Natural killer cell (primary cell): Measurements from ENCODE around the gene PNP. TPM values are rescaled to one million over a fixed set of nuclear protein-coding genes. Genes with fewer than 3 reads are reported as not detected.

Experiments used
- ATAC-seq, 3 donors: fragments of 150-1000 bp in 2 of 3; fragments of 200-7000 bp in 1 of 3; cut with Tn5 transposase; 1 replicate in 1 of 3; 2 replicates in 2 of 3; pipeline ENCODE4 v1.10.0; 2021; ENCODE audit warnings: mild to moderate bottlenecking in 2 of 3, moderate library complexity in 2 of 3
- DNase-seq, 2 donors: peaks; one replicate each; pipeline versions ENCODE4 v3.0.0 to v3.0.0-alpha.2; 2013 to 2021; ENCODE audit warnings: mixed read lengths in 1 of 2
- H3K27ac ChIP-seq: one replicate; pipeline ENCODE4 v1.5.1; 2013; ENCODE audit warnings: mild to moderate bottlenecking, low read length
- H3K27me3 ChIP-seq: one replicate; pipeline ENCODE4 v1.6.1; 2013; ENCODE audit warnings: low read length; ENCODE audit not compliant: control insufficient read depth, insufficient read depth
- H3K36me3 ChIP-seq: one replicate; pipeline ENCODE4 v1.6.1; 2013; ENCODE audit warnings: low read length; ENCODE audit not compliant: control insufficient read depth, insufficient read depth
- H3K4me1 ChIP-seq: one replicate; pipeline ENCODE4 v1.6.1; 2013; ENCODE audit warnings: low read length; ENCODE audit not compliant: control insufficient read depth, insufficient read depth
- H3K4me3 ChIP-seq: one replicate; pipeline ENCODE4 v1.5.1; 2013; ENCODE audit warnings: low read length
- H3K9me3 ChIP-seq: one replicate; pipeline ENCODE4 v1.6.1; 2013; ENCODE audit warnings: low read length; ENCODE audit not compliant: control insufficient read depth, insufficient read depth
- H3K27ac Mint-ChIP-seq, 2 donors: one replicate each; pipeline ENCODE4 v1.8.0; 2022; ENCODE audit warnings: mild to moderate bottlenecking in 2 of 2, mixed read lengths in 2 of 2, moderate library complexity in 1 of 2
- H3K27me3 Mint-ChIP-seq, 2 donors: one replicate each; pipeline ENCODE4 v1.8.0; 2022; ENCODE audit warnings: low read depth in 2 of 2, mixed read lengths in 2 of 2
- H3K36me3 Mint-ChIP-seq: one replicate; pipeline ENCODE4 v1.8.0; 2022; ENCODE audit warnings: mixed read lengths
- H3K4me1 Mint-ChIP-seq, 2 donors: one replicate each; pipeline ENCODE4 v1.8.0; 2022; ENCODE audit warnings: mixed read lengths in 2 of 2
- H3K4me3 Mint-ChIP-seq: one replicate; pipeline ENCODE4 v1.8.0; 2022; ENCODE audit warnings: mild to moderate bottlenecking, moderate library complexity, mixed read lengths
- H3K9me3 Mint-ChIP-seq, 2 donors: one replicate each; pipeline ENCODE4 v1.8.0; 2022; ENCODE audit warnings: mixed read lengths in 2 of 2
- WGBS: methylation state at CpG from one replicate; pipeline ENCODE4 v1.1.7; 2013; ENCODE audit warnings: missing lambda C conversion rate; ENCODE audit not compliant: insufficient coverage; 5-methylcytosine and 5-hydroxymethylcytosine counted together
- intact Hi-C: fragments of 100-400 bp; cut with micrococcal nuclease; formaldehyde crosslinking; loops from one replicate; pipeline ENCODE4 v1.14.2; 2022
- total RNA-seq, 4 donors: library from RNA; stranded (reverse); fragments of 120-200 nt in 1 of 4; gene quantifications; one replicate each; pipeline versions ENCODE4 v1.2.3 to v1.2.4, GENCODE V29; 2013 to 2022
- TF ChIP-seq, protein P1 (sequence below): fragments of 200-600 bp; IDR thresholded peaks from one replicate; pipeline ENCODE4 v1.8.0; 2022; ENCODE audit warnings: antibody characterized with exemption

The PNP gene
- total RNA-seq, 3 donors from 2014 or later (not counting 1 experiment from before 2014, with no cell fraction given) = 49.5 to 76.8 (median 51.8) TPM

DNA sequence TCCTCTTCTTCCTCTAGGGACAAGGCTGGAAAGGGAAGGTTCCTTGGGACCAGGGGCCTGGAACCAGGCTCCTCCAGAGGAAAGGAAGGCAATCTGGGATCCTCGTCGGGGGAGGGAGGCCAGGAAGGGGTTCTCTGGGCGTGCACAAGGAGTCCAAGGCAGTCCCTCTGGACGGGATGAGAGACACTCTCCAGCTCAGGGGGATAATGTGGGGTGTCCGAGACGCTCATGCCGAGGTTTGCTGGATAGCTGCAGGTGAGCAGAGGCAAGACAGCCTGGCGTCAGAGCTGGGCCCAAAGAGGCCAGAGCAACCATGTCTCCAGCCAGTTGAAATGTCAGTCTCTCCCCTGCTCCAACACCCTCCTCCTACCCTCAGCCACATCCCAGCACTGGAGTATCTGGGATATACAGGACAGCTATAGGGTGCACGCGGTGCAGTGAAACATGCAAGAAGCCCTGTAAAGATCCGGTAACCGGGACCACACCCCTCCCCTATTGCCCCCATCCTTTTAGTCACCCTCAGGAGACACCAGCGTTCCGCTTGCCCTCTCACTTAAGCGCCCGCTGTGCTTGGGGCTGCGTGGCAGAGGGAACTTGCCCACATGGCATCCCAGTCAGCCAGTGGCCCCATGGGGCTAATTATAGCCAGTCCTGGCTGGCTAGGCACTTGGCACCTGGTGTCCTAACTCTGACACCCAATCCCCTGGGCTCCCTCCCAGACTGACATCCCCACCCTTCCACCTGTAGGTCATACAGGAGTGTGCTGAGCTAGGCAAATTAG is 33.4 kb upstream of the PNP start, which contains the start of gene KLHL33:
Gene KLHL33 (minus strand): TSS at position 585 of the 781 bp plus-strand sequence. CDS start 355 bp downstream, at position 230.
- Histone ChIP-seq H3K4me3 (no peak within 1 kb of the TSS), H3K4me1 (peaks cover 21% of the 10 kb centered on the region), H3K36me3 (no peaks in the 10 kb centered on the region), H3K27ac (no peak within 1 kb of the TSS), H3K27me3 (no peaks in the 10 kb centered on the region), H3K9me3 (no peaks in the 10 kb centered on the region)
- intact Hi-C loops = no loop called here
- WGBS = 92% methylated on average over 17 of the region's 17 CpGs
- TF ChIP-seq, protein P1, sequence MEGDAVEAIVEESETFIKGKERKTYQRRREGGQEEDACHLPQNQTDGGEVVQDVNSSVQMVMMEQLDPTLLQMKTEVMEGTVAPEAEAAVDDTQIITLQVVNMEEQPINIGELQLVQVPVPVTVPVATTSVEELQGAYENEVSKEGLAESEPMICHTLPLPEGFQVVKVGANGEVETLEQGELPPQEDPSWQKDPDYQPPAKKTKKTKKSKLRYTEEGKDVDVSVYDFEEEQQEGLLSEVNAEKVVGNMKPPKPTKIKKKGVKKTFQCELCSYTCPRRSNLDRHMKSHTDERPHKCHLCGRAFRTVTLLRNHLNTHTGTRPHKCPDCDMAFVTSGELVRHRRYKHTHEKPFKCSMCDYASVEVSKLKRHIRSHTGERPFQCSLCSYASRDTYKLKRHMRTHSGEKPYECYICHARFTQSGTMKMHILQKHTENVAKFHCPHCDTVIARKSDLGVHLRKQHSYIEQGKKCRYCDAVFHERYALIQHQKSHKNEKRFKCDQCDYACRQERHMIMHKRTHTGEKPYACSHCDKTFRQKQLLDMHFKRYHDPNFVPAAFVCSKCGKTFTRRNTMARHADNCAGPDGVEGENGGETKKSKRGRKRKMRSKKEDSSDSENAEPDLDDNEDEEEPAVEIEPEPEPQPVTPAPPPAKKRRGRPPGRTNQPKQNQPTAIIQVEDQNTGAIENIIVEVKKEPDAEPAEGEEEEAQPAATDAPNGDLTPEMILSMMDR = no peak
- no peaks in the 10 kb centered on the region for H3K36me3 Mint-ChIP-seq
- H3K4me1 Mint-ChIP-seq = peaks cover 4 to 5% of the 10 kb centered on the region in 2 donors
- no peaks in the 10 kb centered on the region for H3K9me3 Mint-ChIP-seq
- H3K27ac Mint-ChIP-seq = no peak within 1 kb of the TSS
- DNase-seq (no peak), ATAC-seq (no peak)
- H3K27me3 Mint-ChIP-seq = no peaks in the 10 kb centered on the region
- no peak within 1 kb of the TSS for H3K4me3 Mint-ChIP-seq

DNA sequence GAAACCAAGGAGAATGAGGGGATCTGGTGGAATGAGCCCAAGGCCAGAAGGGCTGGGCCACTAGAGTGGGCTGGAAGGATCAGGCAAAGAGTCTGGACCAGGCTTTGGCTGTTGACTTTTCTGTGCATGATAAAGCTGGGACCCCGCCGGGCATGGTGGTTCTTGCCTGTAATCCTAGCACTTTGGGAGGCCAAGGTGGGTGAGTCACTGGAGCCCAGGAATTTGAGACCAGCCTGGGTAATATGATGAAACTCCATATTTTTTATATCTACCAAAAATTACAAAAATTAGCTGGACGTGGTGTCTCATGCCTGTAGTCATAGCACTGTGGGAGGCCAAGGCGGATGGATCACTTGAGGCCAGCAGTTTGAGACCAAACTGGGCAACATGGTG is 32.8 kb upstream of the PNP start:
- Mint-ChIP-seq H3K9me3 (no peaks in the 10 kb centered on the region), H3K36me3 (no peaks in the 10 kb centered on the region), H3K27ac (no peak overlapping the region), H3K4me3 (no peak overlapping the region), H3K27me3 (no peaks in the 10 kb centered on the region), H3K4me1 (peaks cover 8 to 9% of the 10 kb centered on the region in 2 donors)
- Histone ChIP-seq H3K27me3 (no peaks in the 10 kb centered on the region), H3K4me1 (peaks cover 27% of the 10 kb centered on the region), H3K4me3 (no peak overlapping the region), H3K9me3 (no peaks in the 10 kb centered on the region), H3K27ac (no peak overlapping the region), H3K36me3 (no peaks in the 10 kb centered on the region)
- no peak for ATAC-seq
- WGBS = 97% methylated on average over 4 of the region's 4 CpGs
- intact Hi-C loops = no loop called here
- TF ChIP-seq, protein P1 = no peak
- no peak for DNase-seq

DNA sequence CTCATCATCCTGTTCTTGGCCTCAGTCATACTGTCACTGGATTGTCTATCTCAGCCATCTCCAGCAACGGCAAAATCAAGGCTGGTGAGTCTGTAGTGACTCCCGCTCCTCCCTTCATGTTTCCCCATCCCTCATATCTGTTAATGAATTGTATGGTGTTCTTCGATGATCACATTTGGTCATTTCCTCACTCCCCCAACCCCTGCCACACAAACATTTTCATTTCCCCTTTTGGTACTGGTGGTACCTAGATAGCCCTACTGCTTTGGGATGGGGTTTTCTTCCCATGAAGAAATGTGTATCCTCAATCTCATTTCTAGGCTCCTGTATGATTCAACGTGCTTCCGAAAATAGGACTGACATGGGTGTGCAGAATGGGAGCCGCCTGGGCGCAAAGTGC is 30.5 kb upstream of the PNP start:
- H3K36me3 Mint-ChIP-seq = no peaks in the 10 kb centered on the region
- Histone ChIP-seq H3K27ac (no peak overlapping the region), H3K4me1 (peaks cover 28% of the 10 kb centered on the region), H3K36me3 (no peaks in the 10 kb centered on the region), H3K9me3 (no peaks in the 10 kb centered on the region), H3K4me3 (no peak overlapping the region), H3K27me3 (no peaks in the 10 kb centered on the region)
- H3K27me3 Mint-ChIP-seq = no peaks in the 10 kb centered on the region
- H3K27ac Mint-ChIP-seq = no peak overlapping the region
- H3K4me3 Mint-ChIP-seq = no peak overlapping the region
- H3K4me1 Mint-ChIP-seq = peaks cover 8 to 9% of the 10 kb centered on the region in 2 donors
- intact Hi-C loops = no loop called here
- DNase-seq = no peak
- H3K9me3 Mint-ChIP-seq = no peaks in the 10 kb centered on the region
- 89% methylated on average over 5 of the region's 7 CpGs for WGBS
- no peak for ATAC-seq
- TF ChIP-seq, protein P1 = no peak
